ENCODE measurements around the gene DNAJC12.

The DNAJC12 gene

GRCh38 chr10:67858971-67859370 lies 21.0 kb upstream of the DNAJC12 start:
- no peak for DNase-seq (ENCODE audit: low read depth)

DNA sequence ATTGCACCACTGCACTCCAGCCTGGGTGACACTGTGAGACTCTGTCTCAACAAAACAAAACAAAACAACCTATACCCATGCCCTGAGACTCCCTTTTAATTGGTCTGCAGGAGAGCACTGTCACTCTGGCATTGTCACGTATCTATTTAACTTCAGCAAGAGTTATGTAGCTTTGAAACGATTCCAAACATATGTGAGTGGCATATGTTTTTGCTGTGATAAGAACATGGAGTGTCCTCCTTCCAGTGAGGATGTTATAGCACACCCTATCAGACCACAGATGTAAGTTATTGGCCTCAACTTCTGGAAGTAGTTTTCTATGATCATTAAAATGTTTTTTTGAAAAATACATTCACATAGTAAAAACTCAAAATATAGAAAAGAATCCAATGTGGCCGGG lies 15.5 kb upstream of the DNAJC12 start:
- TF ChIP-seq, protein P1, sequence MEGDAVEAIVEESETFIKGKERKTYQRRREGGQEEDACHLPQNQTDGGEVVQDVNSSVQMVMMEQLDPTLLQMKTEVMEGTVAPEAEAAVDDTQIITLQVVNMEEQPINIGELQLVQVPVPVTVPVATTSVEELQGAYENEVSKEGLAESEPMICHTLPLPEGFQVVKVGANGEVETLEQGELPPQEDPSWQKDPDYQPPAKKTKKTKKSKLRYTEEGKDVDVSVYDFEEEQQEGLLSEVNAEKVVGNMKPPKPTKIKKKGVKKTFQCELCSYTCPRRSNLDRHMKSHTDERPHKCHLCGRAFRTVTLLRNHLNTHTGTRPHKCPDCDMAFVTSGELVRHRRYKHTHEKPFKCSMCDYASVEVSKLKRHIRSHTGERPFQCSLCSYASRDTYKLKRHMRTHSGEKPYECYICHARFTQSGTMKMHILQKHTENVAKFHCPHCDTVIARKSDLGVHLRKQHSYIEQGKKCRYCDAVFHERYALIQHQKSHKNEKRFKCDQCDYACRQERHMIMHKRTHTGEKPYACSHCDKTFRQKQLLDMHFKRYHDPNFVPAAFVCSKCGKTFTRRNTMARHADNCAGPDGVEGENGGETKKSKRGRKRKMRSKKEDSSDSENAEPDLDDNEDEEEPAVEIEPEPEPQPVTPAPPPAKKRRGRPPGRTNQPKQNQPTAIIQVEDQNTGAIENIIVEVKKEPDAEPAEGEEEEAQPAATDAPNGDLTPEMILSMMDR (IDR thresholded peaks at IDR 0.05; ENCODE audit: low read depth, low read length, missing control alignments) = no peak
- DNase-seq (ENCODE audit: low read depth) = no peak
- no peak overlapping the region for H3K4me3 ChIP-seq (ENCODE audit: low read depth, low read length)

More at GRCh38 chr10:67858971-67859370, 21.0 kb upstream of the DNAJC12 start:
- TF ChIP-seq, protein P1 (IDR thresholded peaks at IDR 0.05; ENCODE audit: low read depth, low read length, missing control alignments) = no peak
- no peak overlapping the region for H3K4me3 ChIP-seq (ENCODE audit: low read depth, low read length)

GRCh38 chr10:67852761-67853160 lies 14.8 kb upstream of the DNAJC12 start:
- TF ChIP-seq, protein P1 (IDR thresholded peaks at IDR 0.05; ENCODE audit: low read depth, low read length, missing control alignments) = no peak
- no peak for DNase-seq (ENCODE audit: low read depth)
- H3K4me3 ChIP-seq (ENCODE audit: low read depth, low read length) = no peak overlapping the region

DNA sequence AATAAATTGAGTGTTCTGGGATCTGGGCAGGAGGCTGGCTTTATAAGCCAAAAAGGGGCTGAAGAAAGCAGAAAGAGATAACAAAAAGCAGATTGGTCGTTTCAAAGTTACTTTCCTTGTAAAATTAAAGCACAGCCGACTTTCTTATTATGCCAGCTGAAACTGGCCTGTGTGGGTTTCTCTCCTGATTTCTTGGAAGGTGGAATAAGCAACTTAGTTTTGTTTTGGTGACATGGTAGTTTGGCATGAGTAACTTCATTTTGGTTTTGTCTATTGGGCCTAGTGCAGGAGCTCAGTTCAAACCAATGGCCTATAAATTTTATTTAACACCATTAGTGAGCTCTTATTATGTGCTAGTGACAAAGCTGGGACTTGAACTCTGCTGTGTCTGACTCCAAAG lies 13.2 kb upstream of the DNAJC12 start:
- H3K4me3 ChIP-seq (ENCODE audit: low read depth, low read length) = no peak overlapping the region
- no peak for DNase-seq (ENCODE audit: low read depth)
- TF ChIP-seq, protein P1 (IDR thresholded peaks at IDR 0.05; ENCODE audit: low read depth, low read length, missing control alignments) = no peak

GRCh38 chr10:67849331-67850011 lies 11.5 kb upstream of the DNAJC12 start:
- TF ChIP-seq, protein P1 (IDR thresholded peaks at IDR 0.05; ENCODE audit: low read depth, low read length, missing control alignments) = no peak
- peak; percentile 83 for DNase-seq (ENCODE audit: low read depth)
- peak overlapping the region; percentile 84 for H3K4me3 ChIP-seq (ENCODE audit: low read depth, low read length)

DNA sequence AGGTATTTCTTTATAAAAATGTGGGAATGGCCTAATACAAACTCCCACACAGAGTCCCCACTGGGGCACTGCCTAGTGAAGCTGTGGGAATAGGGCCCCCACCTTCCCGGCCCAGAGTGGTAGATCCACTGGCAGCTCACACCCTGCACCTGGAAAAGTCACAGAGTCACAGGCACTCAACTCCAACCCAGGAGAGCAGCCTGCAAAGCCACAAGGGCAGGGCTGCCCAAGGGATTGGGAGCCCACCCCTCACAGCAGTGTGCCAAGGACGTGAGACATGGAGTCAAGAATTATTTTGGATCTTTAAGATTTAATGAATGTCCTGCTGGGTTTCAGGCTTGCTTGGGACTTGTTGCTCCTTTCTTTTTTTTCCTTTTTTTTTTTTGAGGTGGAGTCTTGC lies 5.3 kb upstream of the DNAJC12 start:
- H3K4me3 ChIP-seq (ENCODE audit: low read depth, low read length) = no peak overlapping the region
- TF ChIP-seq, protein P1 (IDR thresholded peaks at IDR 0.05; ENCODE audit: low read depth, low read length, missing control alignments) = no peak
- DNase-seq (ENCODE audit: low read depth) = no peak

GRCh38 chr10:67841737-67842136 lies 3.7 kb upstream of the DNAJC12 start:
- no peak for DNase-seq (ENCODE audit: low read depth)
- TF ChIP-seq, protein P1 (IDR thresholded peaks at IDR 0.05; ENCODE audit: low read depth, low read length, missing control alignments) = no peak
- no peak overlapping the region for H3K4me3 ChIP-seq (ENCODE audit: low read depth, low read length)
